Thymus (tissue), 11 donors: ENCODE results near the gene DNER. TPM values are rescaled to one million over a fixed set of nuclear protein-coding genes. Genes with fewer than 3 reads are reported as not detected.

Experiments
- DNase-seq, 9 donors: peaks; one replicate each; pipeline ENCODE4 v3.0.0-alpha.2; 2013; ENCODE audit warnings: low spot score in 9 of 9, low read depth in 6 of 9, missing footprints in 1 of 9
- H3K27ac ChIP-seq, 2 donors: one replicate each; pipeline ENCODE4 v1.5.1; 2013; ENCODE audit warnings: control low read depth in 1 of 2, low read depth in 1 of 2, low read length in 1 of 2, mild to moderate bottlenecking in 1 of 2, moderate library complexity in 1 of 2
- H3K27me3 ChIP-seq, 2 donors: one replicate each; pipeline ENCODE4 v1.5.1; 2013; ENCODE audit warnings: low read length in 1 of 2; ENCODE audit not compliant: control insufficient read depth in 2 of 2, insufficient read depth in 1 of 2
- H3K36me3 ChIP-seq, 2 donors: one replicate each; pipeline ENCODE4 v1.5.1; 2013; ENCODE audit warnings: low read length in 1 of 2, mild to moderate bottlenecking in 1 of 2, moderate library complexity in 1 of 2; ENCODE audit not compliant: control insufficient read depth in 2 of 2, insufficient read depth in 2 of 2
- H3K4me1 ChIP-seq, 2 donors: one replicate each; pipeline ENCODE4 v1.5.1; 2013; ENCODE audit warnings: low read length in 2 of 2; ENCODE audit not compliant: control insufficient read depth in 2 of 2, insufficient read depth in 2 of 2
- H3K4me3 ChIP-seq, 2 donors: one replicate each; pipeline ENCODE4 v1.5.1; 2013; ENCODE audit warnings: low read length in 2 of 2, control low read depth in 1 of 2, mild to moderate bottlenecking in 1 of 2
- H3K9me3 ChIP-seq, 2 donors: one replicate each; pipeline ENCODE4 v1.5.1; 2013; ENCODE audit warnings: low read length in 1 of 2, mild to moderate bottlenecking in 1 of 2; ENCODE audit not compliant: control insufficient read depth in 2 of 2, insufficient read depth in 1 of 2
- WGBS: extraction: QIAGEN DNeasy Blood & Tissue Kit; methylation state at CpG from one replicate; pipeline ENCODE4 v1.1.7; 2013; 5-methylcytosine and 5-hydroxymethylcytosine counted together
- polyA plus RNA-seq: library from polyadenylated mRNA; stranded (reverse); fragments of 200-250 nt; gene quantifications from one replicate; pipeline ENCODE4 v1.2.3, GENCODE V29; 2013
- total RNA-seq: library from RNA; stranded (reverse); fragments of 120-200 nt; gene quantifications from one replicate; pipeline ENCODE4 v1.2.4, GENCODE V29; 2013
- donor health status: healthy.

Gene DNER
- total and polyA plus RNA-seq, 2 donors, result 0.09 to 0.59 TPM

DNA sequence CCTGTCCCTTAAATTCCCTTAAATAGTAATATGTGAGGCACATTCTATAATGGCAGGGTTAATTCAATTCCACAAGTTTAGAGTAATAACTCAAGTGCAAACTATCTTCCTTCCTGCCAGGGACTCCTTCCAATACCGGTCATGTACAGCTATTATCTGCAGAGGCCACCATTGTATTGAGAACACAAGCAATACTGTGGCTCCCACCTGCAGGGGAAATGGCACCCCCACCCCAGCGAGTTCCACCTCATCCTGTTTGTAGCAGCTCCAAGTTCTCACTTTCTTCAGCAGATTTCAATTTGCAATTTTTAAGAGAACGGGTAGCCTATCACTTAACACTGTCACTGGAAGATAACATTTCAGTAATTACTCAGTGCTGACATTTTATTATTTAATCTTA is 271.2 kb downstream of the DNER start:
- WGBS, result 14% methylated on average over 3 of the region's 3 CpGs
- Histone ChIP-seq H3K27me3 (no peaks in the 10 kb centered on the region), H3K4me1 (no peaks in the 10 kb centered on the region), H3K36me3 (no peaks in the 10 kb centered on the region), H3K9me3 (no peaks in the 10 kb centered on the region), H3K27ac (no peak overlapping the region), H3K4me3 (no peak overlapping the region)
- DNase-seq, result no peak

DNA sequence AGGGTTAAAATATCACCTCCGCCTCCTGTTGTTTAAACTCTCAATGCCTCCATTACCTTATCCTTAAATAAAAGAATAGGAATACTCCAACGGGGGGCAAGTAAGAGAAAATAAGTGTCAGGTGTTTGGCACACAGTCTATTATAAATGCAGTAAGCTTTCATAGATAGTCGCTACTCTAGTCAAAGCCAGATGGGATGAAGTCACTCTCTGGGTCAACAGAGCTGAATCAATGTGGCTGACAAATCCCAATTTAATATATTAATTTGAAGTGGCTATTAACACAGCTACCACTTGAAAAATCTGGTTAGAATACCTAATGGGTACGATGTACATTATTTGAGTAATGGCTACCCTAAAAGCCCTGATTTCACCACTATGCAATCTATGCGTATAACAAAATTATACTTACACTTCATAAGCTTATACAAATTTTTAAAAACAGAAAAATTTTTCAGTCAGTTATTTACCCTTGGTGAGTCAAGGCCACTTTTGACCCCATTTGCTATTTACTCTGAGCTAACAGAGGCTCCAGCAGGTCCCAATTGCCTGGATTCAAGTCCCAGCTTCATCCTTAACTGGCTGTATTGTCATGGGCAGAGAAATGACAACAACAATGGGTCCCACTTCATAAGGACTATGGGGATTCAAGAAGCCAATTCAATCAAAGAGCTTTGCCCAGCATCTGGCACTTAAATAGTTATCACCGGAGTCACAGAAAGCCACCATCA is 275.8 kb downstream of the DNER start:
- no peaks in the 10 kb centered on the region for H3K9me3 ChIP-seq
- no peaks in the 10 kb centered on the region for H3K27me3 ChIP-seq
- WGBS, result 88% methylated on average over 6 of the region's 6 CpGs
- no peak overlapping the region for H3K4me3 ChIP-seq
- DNase-seq, result no peak
- no peaks in the 10 kb centered on the region for H3K4me1 ChIP-seq
- no peak overlapping the region for H3K27ac ChIP-seq
- H3K36me3 ChIP-seq, result no peaks in the 10 kb centered on the region

DNA sequence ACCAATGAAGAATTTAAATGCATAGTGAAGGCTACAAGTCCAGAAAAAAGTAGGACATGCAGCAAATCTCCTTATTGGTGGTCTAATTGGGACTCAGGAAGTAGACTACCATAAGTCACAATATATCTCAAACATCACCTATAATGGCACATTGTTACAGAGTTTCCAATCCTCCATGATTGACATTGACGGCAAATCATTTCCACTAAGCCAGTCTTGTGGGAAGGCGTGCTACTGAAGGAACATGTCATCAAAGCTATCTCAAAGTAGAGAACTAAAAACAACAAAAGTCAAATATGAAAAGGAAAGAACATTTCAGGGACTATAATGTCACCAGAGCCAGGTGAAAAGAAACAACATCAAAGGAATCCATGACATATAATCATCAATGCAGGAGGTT is 276.9 kb downstream of the DNER start:
- WGBS, result 98% methylated on average over 2 of the region's 2 CpGs
- Histone ChIP-seq H3K4me1 (no peaks in the 10 kb centered on the region), H3K4me3 (no peak overlapping the region), H3K27me3 (no peaks in the 10 kb centered on the region), H3K9me3 (no peaks in the 10 kb centered on the region), H3K36me3 (no peaks in the 10 kb centered on the region), H3K27ac (no peak overlapping the region)
- DNase-seq, result no peak

GRCh38 chr2:229434187-229434586 is 280.2 kb downstream of the DNER start:
- Histone ChIP-seq H3K4me3 (no peak overlapping the region), H3K9me3 (no peaks in the 10 kb centered on the region), H3K27me3 (no peaks in the 10 kb centered on the region), H3K36me3 (no peaks in the 10 kb centered on the region), H3K4me1 (no peaks in the 10 kb centered on the region), H3K27ac (no peak overlapping the region)
- 90% methylated on average over 2 of the region's 2 CpGs for WGBS
- DNase-seq, result no peak

DNA sequence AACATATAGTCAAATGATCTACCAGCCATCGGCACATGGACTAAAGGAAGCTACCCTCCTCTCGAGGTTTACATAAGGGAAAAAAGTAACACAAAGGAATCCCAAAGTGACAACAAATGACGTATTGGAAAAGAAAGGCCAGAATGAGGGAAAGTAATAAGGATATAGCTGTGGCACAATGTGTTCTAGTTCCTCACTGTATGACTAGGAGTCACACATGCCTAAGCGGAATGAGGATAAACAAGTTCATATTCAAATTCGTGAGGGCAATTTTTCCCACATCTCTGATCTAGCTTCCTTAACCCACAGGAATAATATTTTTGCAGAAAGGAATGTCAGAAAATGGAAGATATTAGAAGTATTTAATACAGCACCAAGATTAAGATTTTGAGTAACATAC is 281.0 kb downstream of the DNER start:
- Histone ChIP-seq H3K27ac (no peak overlapping the region), H3K9me3 (no peaks in the 10 kb centered on the region), H3K36me3 (no peaks in the 10 kb centered on the region), H3K4me3 (no peak overlapping the region), H3K27me3 (no peaks in the 10 kb centered on the region), H3K4me1 (no peaks in the 10 kb centered on the region)
- 93% methylated on average over 5 of the region's 5 CpGs for WGBS
- DNase-seq, result no peak

DNA sequence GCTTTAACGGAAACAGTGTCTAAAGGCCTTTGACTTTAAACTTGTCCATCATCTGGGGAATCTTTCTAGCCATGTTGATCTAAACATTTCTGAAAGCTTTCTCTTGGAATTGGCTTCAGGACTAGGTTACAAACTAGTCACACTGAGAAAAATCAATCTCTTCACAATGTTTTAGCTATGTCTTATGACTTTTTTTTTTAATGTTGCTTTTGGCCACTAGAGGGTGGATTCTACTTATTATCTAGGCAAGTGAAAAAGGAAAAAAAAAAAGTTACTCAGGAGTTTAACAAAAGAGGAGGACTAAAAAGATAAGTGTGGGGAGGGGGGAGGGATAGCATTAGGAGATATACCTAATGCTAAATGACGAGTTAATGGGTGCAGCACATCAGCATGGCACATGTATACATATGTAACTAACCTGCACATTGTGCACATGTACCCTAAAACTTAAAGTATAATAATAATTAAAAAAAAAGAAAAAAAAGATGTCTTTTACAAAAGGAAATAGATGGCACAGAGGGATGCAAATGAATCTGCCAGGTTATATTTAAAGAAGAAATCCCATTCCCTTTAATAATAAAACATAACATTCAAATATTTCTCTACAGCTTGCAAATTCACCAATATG is 282.9 kb downstream of the DNER start:
- Histone ChIP-seq H3K36me3 (no peaks in the 10 kb centered on the region), H3K27me3 (no peaks in the 10 kb centered on the region), H3K27ac (no peak overlapping the region), H3K4me3 (no peak overlapping the region), H3K4me1 (no peaks in the 10 kb centered on the region), H3K9me3 (no peaks in the 10 kb centered on the region)
- DNase-seq, result peak in 1 of 9 donors; percentile 21
- 64% methylated on average over 2 of the region's 2 CpGs for WGBS

DNA sequence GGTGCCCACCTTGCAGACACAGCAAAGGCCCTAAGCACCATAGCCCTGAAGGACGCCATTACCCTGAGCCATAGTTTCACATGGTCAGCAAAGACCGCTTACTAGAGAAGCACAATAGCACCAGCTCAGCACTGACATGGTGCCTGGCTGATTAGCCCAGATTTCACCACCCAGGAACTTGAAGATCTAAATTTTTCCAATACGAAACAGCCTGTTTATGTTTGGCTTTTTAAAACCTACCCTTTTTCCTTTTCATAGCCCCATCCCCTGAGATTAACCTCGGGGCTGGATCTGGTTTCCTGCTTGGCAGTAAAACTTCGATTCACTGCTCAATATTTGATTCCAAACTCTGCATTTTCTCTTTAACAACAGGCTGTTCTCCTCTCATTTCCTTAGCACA is 284.8 kb downstream of the DNER start:
- Histone ChIP-seq H3K4me1 (no peaks in the 10 kb centered on the region), H3K27ac (no peak overlapping the region), H3K4me3 (no peak overlapping the region), H3K27me3 (no peaks in the 10 kb centered on the region), H3K9me3 (no peaks in the 10 kb centered on the region), H3K36me3 (no peaks in the 10 kb centered on the region)
- 83% methylated on average over 5 of the region's 5 CpGs for WGBS
- DNase-seq, result no peak

- Histone ChIP-seq H3K27me3 (no peaks in the 10 kb centered on the region), H3K36me3 (no peaks in the 10 kb centered on the region), H3K4me1 (no peaks in the 10 kb centered on the region), H3K4me3 (no peak overlapping the region), H3K9me3 (no peaks in the 10 kb centered on the region), H3K27ac (no peak overlapping the region)
- DNase-seq, result no peak
- 88% methylated on average over 6 of the region's 6 CpGs for WGBS
Measured at GRCh38 chr2:229426464-229426863, 287.9 kb downstream of the DNER start.

GRCh38 chr2:229425598-229425997 is 288.8 kb downstream of the DNER start:
- no peaks in the 10 kb centered on the region for H3K4me1 ChIP-seq
- no peaks in the 10 kb centered on the region for H3K9me3 ChIP-seq
- H3K27me3 ChIP-seq, result no peaks in the 10 kb centered on the region
- no peaks in the 10 kb centered on the region for H3K36me3 ChIP-seq
- DNase-seq, result no peak
- no peak overlapping the region for H3K4me3 ChIP-seq
- no peak overlapping the region for H3K27ac ChIP-seq
- WGBS, result 82% methylated on average over 9 of the region's 9 CpGs
